GM23248 (cell line): ENCODE measurements around the gene LRRIQ3. TPM values are rescaled to one million over a fixed set of nuclear protein-coding genes. Genes with fewer than 3 reads are reported as not detected.

Source experiments
- DNase-seq: peaks from one replicate; pipeline ENCODE4 v3.0.0-alpha.2; 2015
- H2AFZ ChIP-seq: fragments of 200-600 bp; sonication (generic); 2 replicates; pipeline ENCODE4 v1.6.1; 2016; ENCODE audit warnings: antibody characterized with exemption
- H3F3A ChIP-seq: fragments of 200-600 bp; sonication (generic); 2 replicates; pipeline ENCODE4 v1.6.1; 2016; ENCODE audit warnings: mild to moderate bottlenecking, antibody characterized with exemption, mixed run types; ENCODE audit not compliant: insufficient read depth
- H3K27ac ChIP-seq: fragments of 200-600 bp; sonication (generic); 2 replicates; pipeline ENCODE4 v1.5.1; 2016; ENCODE audit warnings: mild to moderate bottlenecking
- H3K27me3 ChIP-seq: fragments of 200-600 bp; sonication (generic); replicated peaks from 2 replicates; pipeline ENCODE4 v1.6.1; 2016; ENCODE audit warnings: mild to moderate bottlenecking; ENCODE audit not compliant: insufficient read depth
- H3K36me3 ChIP-seq: fragments of 200-600 bp; sonication (generic); 2 replicates; pipeline ENCODE4 v1.6.1; 2016; ENCODE audit warnings: low read depth, mild to moderate bottlenecking
- H3K4me1 ChIP-seq: fragments of 200-600 bp; sonication (generic); 2 replicates; pipeline ENCODE4 v1.6.1; 2016; ENCODE audit warnings: mild to moderate bottlenecking; ENCODE audit not compliant: insufficient read depth
- H3K4me2 ChIP-seq: fragments of 200-600 bp; sonication (generic); one replicate; pipeline ENCODE4 v1.6.1; 2016; ENCODE audit warnings: mild to moderate bottlenecking; ENCODE audit not compliant: unreplicated experiment
- H3K4me3 ChIP-seq: fragments of 200-600 bp; sonication (generic); 2 replicates; pipeline ENCODE4 v1.5.1; 2016; ENCODE audit warnings: mild to moderate bottlenecking
- H3K79me2 ChIP-seq: fragments of 200-600 bp; sonication (generic); 2 replicates; pipeline ENCODE4 v1.6.1; 2016; ENCODE audit warnings: mild to moderate bottlenecking; ENCODE audit not compliant: insufficient read depth
- H3K9ac ChIP-seq: fragments of 200-600 bp; sonication (generic); 2 replicates; pipeline ENCODE4 v1.6.1; 2016; ENCODE audit warnings: mild to moderate bottlenecking
- H3K9me2 ChIP-seq: fragments of 200-600 bp; sonication (generic); 2 replicates; pipeline ENCODE4 v1.6.1; 2016; ENCODE audit warnings: mixed run types, mild to moderate bottlenecking, moderate library complexity; ENCODE audit not compliant: insufficient read depth
- H3K9me3 ChIP-seq: fragments of 200-600 bp; sonication (generic); one replicate; pipeline ENCODE4 v1.6.1; 2017; ENCODE audit warnings: low read depth
- H4K20me1 ChIP-seq: fragments of 200-600 bp; sonication (generic); 2 replicates; pipeline ENCODE4 v1.6.0; 2016; ENCODE audit not compliant: insufficient read depth
- EZH2 ChIP-seq: fragments of 200-600 bp; sonication (generic); IDR thresholded peaks from 2 replicates; pipeline ENCODE4 v1.6.1; 2018; ENCODE audit warnings: antibody characterized with exemption, mild to moderate bottlenecking; ENCODE audit not compliant: insufficient read depth, poor library complexity, severe bottlenecking
- EZH2phosphoT487 ChIP-seq: fragments of 200-600 bp; sonication (generic); IDR thresholded peaks from 2 replicates; pipeline ENCODE4 v1.6.1; 2018; ENCODE audit warnings: antibody characterized with exemption, moderate library complexity, mild to moderate bottlenecking, low read depth; ENCODE audit not compliant: insufficient read depth
- WGBS, 2 experiments: methylation state at CpG; one replicate each; pipeline ENCODE4 v1.1.6; 2015 to 2017; ENCODE audit warnings: low lambda C conversion rate in 2 of 2, low coverage in 1 of 2; ENCODE audit errors: missing lambda C conversion rate in 2 of 2; 5-methylcytosine and 5-hydroxymethylcytosine counted together
- in situ Hi-C: fragments of 300-500 bp; cut with MboI; formaldehyde crosslinking; loops from 2 replicates; pipeline ENCODE4 v1.15.0; 2020
- polyA plus RNA-seq: library from polyadenylated mRNA; unstranded; fragments of >200 nt; fragmentation: Nextera tagmentation; extraction: Ambion mirVana; gene quantifications from 2 replicates; pipeline ENCODE4 v1.2.1, GENCODE V29; 2016
- total RNA-seq: library from RNA; depleted of rRNA; stranded (reverse); fragments of >200 nt; shearing (Covaris generic); gene quantifications from 2 replicates; pipeline ENCODE4 v1.2.3, GENCODE V29; 2014

Gene LRRIQ3
- total and polyA plus RNA-seq, 2 experiments from 2014 or later: 0.11 TPM; not detected in 1

- 7% methylated on average over 1 of the region's 1 CpG for WGBS, 2 experiments
- no peak for TF ChIP-seq EZH2
- no peak for TF ChIP-seq EZH2phosphoT487
These were observed 17.3 kb upstream of the LRRIQ3 start for GRCh38 chr1:74215229-74215628.

GRCh38 chr1:74205266-74205665 is 7.3 kb upstream of the LRRIQ3 start:
- Histone ChIP-seq H3K9me2 (no peaks in the 10 kb centered on the region), H3K9ac (no peak overlapping the region), H3K27ac (no peak overlapping the region), H3K27me3 (no peaks in the 10 kb centered on the region), H3K4me1 (no peaks in the 10 kb centered on the region), H3K79me2 (no peaks in the 10 kb centered on the region), H4K20me1 (no peaks in the 10 kb centered on the region), H3K4me3 (no peak overlapping the region), H3F3A (no peaks in the 10 kb centered on the region; the same call in 1 of the 2 replicates), H3K36me3 (peaks cover 7% of the 10 kb centered on the region), H2AFZ (no peak overlapping the region), H3K4me2 (no peak overlapping the region), H3K9me3 (no peaks in the 10 kb centered on the region)
- TF ChIP-seq EZH2 (no peak), EZH2phosphoT487 (no peak)
- WGBS, 2 experiments: 71 to 75% methylated on average over 2 of the region's 2 CpGs
- DNase-seq: peak; percentile 15
- in situ Hi-C loops: no loop called here

More at GRCh38 chr1:74215229-74215628, 17.3 kb upstream of the LRRIQ3 start:
- DNase-seq: no peak
- Histone ChIP-seq H3K36me3 (no peaks in the 10 kb centered on the region), H4K20me1 (no peaks in the 10 kb centered on the region), H3K4me2 (no peak overlapping the region), H3K27ac (no peak overlapping the region), H3F3A (no peaks in the 10 kb centered on the region), H3K79me2 (no peaks in the 10 kb centered on the region), H3K27me3 (no peaks in the 10 kb centered on the region), H3K9ac (no peak overlapping the region), H3K4me1 (no peaks in the 10 kb centered on the region), H3K9me2 (no peaks in the 10 kb centered on the region), H3K4me3 (no peak overlapping the region), H2AFZ (no peak overlapping the region), H3K9me3 (no peaks in the 10 kb centered on the region)
- in situ Hi-C loops: no loop called here

GRCh38 chr1:74199504-74199903 is 1.5 kb upstream of the LRRIQ3 start:
- H4K20me1 ChIP-seq: no peaks in the 10 kb centered on the region
- H3K4me3 ChIP-seq: peak overlapping the region; percentile 80
- peaks cover 7% of the 10 kb centered on the region for H3K36me3 ChIP-seq
- H3K9me2 ChIP-seq: no peaks in the 10 kb centered on the region
- H3K9ac ChIP-seq: peak overlapping the region; percentile 82
- H3K9me3 ChIP-seq: no peaks in the 10 kb centered on the region
- in situ Hi-C loops: no loop called here
- peak overlapping the region; percentile 90 for H3K4me2 ChIP-seq
- no peak overlapping the region for H3K27ac ChIP-seq
- H3F3A ChIP-seq: no peaks in the 10 kb centered on the region
- 59 to 60% methylated on average over 5 of the region's 5 CpGs for WGBS, 2 experiments
- peak; percentile 11 for DNase-seq
- no peaks in the 10 kb centered on the region for H3K27me3 ChIP-seq
- H2AFZ ChIP-seq: peak overlapping the region; percentile 97
- TF ChIP-seq EZH2 (no peak), EZH2phosphoT487 (no peak)
- peaks cover 10% of the 10 kb centered on the region for H3K79me2 ChIP-seq
- H3K4me1 ChIP-seq: peaks cover 13% of the 10 kb centered on the region

- H3K4me2 ChIP-seq: peak overlapping the region; percentile 90
- in situ Hi-C loops: no loop called here
These were observed 721 bp downstream of the LRRIQ3 start for GRCh38 chr1:74197255-74197654.

GRCh38 chr1:74195339-74195738 is 2.6 kb downstream of the LRRIQ3 start:
- Histone ChIP-seq H3K27ac (no peak overlapping the region), H4K20me1 (no peaks in the 10 kb centered on the region), H3K9ac (no peak overlapping the region), H3F3A (no peaks in the 10 kb centered on the region), H3K4me3 (no peak overlapping the region), H3K79me2 (peaks cover 10% of the 10 kb centered on the region), H3K9me2 (no peaks in the 10 kb centered on the region), H3K4me1 (peaks cover 13% of the 10 kb centered on the region), H3K36me3 (no peaks in the 10 kb centered on the region), H3K27me3 (no peaks in the 10 kb centered on the region), H2AFZ (no peak overlapping the region), H3K9me3 (no peaks in the 10 kb centered on the region), H3K4me2 (no peak overlapping the region)
- TF ChIP-seq EZH2phosphoT487: no peak
- no peak for DNase-seq
- in situ Hi-C loops: no loop called here

More at GRCh38 chr1:74197255-74197654, 721 bp downstream of the LRRIQ3 start:
- H3K36me3 ChIP-seq: peaks cover 7% of the 10 kb centered on the region
- no peaks in the 10 kb centered on the region for H3F3A ChIP-seq
- H3K27me3 ChIP-seq: no peaks in the 10 kb centered on the region
- H2AFZ ChIP-seq: peak overlapping the region; percentile 97
- no peaks in the 10 kb centered on the region for H3K9me2 ChIP-seq
- no peaks in the 10 kb centered on the region for H4K20me1 ChIP-seq
- WGBS, 2 experiments: 68 to 71% methylated on average over 5 of the region's 5 CpGs
- H3K27ac ChIP-seq: peak overlapping the region; percentile 79
- peak overlapping the region; percentile 82 for H3K9ac ChIP-seq
- no peak for DNase-seq
- H3K4me1 ChIP-seq: peaks cover 13% of the 10 kb centered on the region
- peak overlapping the region; percentile 80 for H3K4me3 ChIP-seq
- TF ChIP-seq EZH2phosphoT487: no peak
- no peak for TF ChIP-seq EZH2
- peaks cover 10% of the 10 kb centered on the region for H3K79me2 ChIP-seq
- no peaks in the 10 kb centered on the region for H3K9me3 ChIP-seq
